HUES48 (cell line): ENCODE measurements around the gene ARHGAP8.
A peak's percentile ranks its signal among the peaks of the same experiment; 100 is the strongest.
"Not testable (repeated sequence)": the region's sequence is repeated elsewhere in the genome, so short reads cannot be mapped to it uniquely, and the experiment has no call there.

Experiments used
- H3K27ac ChIP-seq: one replicate; pipeline ENCODE4 v1.7.0; 2013; ENCODE audit warnings: low read depth, low read length, inconsistent platforms
- H3K27me3 ChIP-seq: 2 replicates; pipeline ENCODE4 v1.6.1; 2013; ENCODE audit warnings: mild to moderate bottlenecking, low read length; ENCODE audit not compliant: control insufficient read depth, insufficient read depth
- H3K36me3 ChIP-seq: 2 replicates; pipeline ENCODE4 v1.6.1; 2013; ENCODE audit warnings: low read length; ENCODE audit not compliant: control insufficient read depth, insufficient read depth
- H3K4me1 ChIP-seq: 2 replicates; pipeline ENCODE4 v1.6.1; 2013; ENCODE audit warnings: mild to moderate bottlenecking, low read length; ENCODE audit not compliant: control insufficient read depth, insufficient read depth
- H3K4me3 ChIP-seq: 2 replicates; pipeline ENCODE4 v1.5.1; 2013; ENCODE audit warnings: mild to moderate bottlenecking, low read depth, low read length
- H3K9ac ChIP-seq: 2 replicates; pipeline ENCODE4 v1.6.1; 2013; ENCODE audit warnings: mild to moderate bottlenecking, low read depth, low read length, moderate library complexity
- H3K9me3 ChIP-seq: 2 replicates; pipeline ENCODE4 v1.6.1; 2013; ENCODE audit warnings: low read length; ENCODE audit not compliant: control insufficient read depth, insufficient read depth

ARHGAP8 gene

DNA sequence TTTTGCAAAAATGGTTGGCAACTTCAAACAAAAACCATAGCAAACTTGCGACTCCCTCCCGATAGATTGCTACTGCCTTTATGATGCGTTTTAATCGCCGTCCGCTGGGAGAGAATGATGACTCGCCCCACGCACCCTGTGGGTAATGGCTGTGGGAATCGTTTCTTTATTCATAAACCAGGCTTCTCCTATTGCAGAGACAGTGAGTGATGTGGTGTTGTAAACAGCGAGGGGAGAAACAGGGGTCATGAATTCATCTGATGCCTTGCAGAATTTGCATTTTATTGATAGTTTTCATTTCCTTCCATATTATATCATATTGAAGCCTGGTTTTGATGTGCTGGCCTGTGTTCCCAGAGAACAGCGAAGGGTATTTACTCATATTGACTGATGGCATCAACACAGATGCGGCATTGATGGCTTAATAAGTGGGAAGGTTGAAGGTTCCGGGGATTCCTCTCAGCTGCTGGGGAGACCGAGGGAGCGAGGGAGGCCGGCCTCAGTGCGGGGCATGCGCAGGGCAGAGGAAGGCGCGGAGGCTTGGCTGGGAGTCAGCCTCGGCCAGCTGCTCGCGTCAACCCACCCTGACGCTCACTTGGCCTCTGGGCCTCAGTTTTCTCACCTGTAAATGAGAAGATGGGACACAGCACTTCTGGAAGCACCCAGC, 41.3 kb downstream of the ARHGAP8 start:
- Histone ChIP-seq H3K4me3 (no peak overlapping the region), H3K4me1 (peaks cover 23% of the 10 kb centered on the region), H3K27me3 (no peaks in the 10 kb centered on the region), H3K9ac (no peak overlapping the region), H3K9me3 (no peaks in the 10 kb centered on the region), H3K27ac (peak overlapping the region; percentile 10), H3K36me3 (no peaks in the 10 kb centered on the region; the same call in 1 of the 2 replicates)

DNA sequence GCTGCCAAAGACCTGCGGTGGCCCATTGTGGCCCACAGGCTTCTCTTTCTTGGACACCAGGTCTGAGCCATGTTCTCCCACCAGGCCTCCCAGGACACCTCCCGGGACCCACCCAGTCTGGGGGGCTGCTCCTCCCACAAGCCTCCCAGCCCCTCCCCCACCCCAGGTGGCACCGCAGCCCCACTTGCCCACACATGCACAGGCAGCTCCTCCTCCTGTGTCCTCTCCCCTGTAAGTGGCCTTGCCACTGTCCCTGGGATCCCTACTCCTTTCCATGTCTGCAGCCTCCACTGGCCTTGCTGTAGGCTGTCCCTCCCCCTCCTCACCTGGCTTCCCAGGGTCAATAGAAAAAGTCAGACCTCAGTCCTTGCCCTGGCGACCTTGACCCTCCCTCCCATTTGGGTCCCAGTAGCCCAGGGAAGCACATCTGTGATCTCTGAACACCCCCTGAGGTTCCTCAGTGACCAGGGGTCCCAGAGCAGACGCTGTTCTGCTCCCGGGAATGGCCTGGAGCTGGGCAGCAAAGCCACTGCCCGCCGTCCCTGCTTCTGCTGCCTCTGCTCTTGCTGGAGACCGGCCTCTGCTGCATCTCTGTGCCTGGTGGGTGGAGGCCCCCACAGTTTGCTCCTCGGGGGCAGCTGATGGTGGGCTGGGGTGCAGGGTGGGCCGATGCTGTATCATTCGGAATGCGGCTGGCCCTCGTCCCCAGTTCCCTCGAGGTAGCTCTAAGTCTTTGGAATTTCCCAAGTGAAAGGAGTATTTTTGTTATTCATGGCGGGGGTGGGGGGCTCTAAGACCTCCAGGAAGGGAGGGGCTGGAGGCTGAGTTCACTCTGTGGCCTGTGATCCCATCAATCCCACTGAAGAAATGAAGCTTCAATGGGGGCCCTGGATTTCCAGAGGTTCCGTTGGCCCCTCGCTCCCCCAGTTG, 43.6 kb downstream of the ARHGAP8 start:
- H3K36me3 ChIP-seq, result no peaks in the 10 kb centered on the region; the same call in 1 of the 2 replicates
- H3K27me3 ChIP-seq, result no peaks in the 10 kb centered on the region
- H3K4me1 ChIP-seq, result peaks cover 23% of the 10 kb centered on the region
- peak overlapping the region; percentile 49; the same call in 1 of the 2 replicates for H3K9ac ChIP-seq
- H3K4me3 ChIP-seq, result peak overlapping the region; percentile 5; the same call in 1 of the 2 replicates
- no peaks in the 10 kb centered on the region for H3K9me3 ChIP-seq
- H3K27ac ChIP-seq, result peak overlapping the region; percentile 85

GRCh38 chr22:44797181-44797725, 44.9 kb downstream of the ARHGAP8 start:
- Histone ChIP-seq H3K9ac (no peak overlapping the region), H3K4me1 (peaks cover 23% of the 10 kb centered on the region), H3K4me3 (no peak overlapping the region), H3K27ac (no peak overlapping the region), H3K36me3 (no peaks in the 10 kb centered on the region; the same call in 1 of the 2 replicates), H3K27me3 (no peaks in the 10 kb centered on the region), H3K9me3 (no peaks in the 10 kb centered on the region)

DNA sequence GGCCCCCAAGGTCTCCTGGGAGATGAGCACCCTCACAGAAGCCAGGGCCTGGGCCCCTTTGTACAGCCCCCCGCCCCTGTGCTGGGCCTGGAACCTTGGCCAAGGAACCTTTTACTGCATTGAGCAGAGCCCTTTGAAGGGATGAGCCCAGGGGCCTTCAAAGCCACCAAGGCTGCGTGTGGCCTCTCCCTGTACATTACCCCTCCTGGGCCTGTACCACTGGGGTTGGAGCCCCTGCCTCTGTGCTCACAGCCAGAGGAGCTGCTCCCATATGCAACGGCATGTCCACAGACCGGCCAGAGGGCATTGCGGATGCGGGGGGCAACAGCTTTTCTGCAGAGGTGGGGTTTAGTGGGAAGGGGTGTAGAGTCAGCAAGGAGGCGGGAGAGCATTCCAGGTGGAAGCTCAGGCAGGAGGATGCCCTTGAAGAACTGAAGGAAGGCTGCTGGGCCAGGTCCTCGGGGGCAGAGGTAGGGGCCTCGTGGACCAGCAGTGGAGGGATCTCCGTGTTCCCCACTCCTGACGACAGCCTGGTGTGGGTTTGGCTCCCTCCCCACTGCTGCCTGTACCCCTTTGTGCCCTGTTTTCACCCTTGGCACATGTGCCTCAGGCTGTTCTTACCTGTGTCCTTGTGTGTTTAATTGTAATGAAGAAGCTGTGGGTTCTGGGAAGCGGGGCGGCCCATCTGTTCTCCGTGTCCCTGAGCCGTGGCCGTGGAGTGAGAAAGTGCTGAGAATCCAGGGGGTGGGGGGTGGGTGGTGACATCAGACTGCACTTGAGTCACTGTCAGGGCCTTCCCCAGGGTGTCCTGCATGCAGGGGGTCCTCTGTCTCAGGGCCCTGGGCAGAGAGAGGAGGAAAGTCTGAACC, 46.9 kb downstream of the ARHGAP8 start:
- Histone ChIP-seq H3K4me1 (peaks cover 23% of the 10 kb centered on the region), H3K9ac (no peak overlapping the region), H3K9me3 (no peaks in the 10 kb centered on the region), H3K27ac (no peak overlapping the region), H3K27me3 (no peaks in the 10 kb centered on the region), H3K4me3 (no peak overlapping the region), H3K36me3 (no peaks in the 10 kb centered on the region; the same call in 1 of the 2 replicates)

DNA sequence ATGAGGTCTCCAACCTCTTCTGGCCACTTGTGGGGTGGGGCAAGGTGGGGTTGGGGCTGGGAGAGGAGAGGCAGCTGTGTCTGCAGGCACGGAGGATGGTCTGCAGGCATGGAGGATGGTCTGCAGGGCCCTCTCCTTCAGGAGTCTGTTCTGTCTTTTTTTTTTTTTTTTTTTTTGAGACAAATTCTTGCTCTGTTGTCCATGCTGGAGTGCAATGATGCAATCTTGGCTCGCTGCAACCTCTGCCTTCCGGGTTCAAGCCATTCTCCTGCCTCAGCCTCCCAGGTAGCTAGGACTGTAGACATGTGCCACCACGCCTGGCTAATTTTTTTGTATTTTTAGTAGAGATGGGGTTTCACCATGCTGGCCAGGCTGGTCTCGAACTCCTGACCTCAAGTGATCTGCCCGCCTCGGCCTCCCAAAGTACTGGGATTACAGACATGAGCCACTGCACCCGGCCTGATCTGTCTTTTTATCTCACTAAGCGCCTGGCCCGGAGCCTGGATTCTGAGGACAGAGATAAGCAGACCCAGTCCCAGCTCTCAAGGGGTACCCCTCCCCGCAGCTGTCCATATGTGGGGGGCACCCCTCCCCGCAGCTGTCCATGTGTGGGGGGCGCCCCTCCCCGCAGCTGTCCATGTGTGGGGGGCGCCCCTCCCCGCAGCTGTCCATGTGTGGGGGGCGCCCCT, 47.7 kb downstream of the ARHGAP8 start:
- H3K36me3 ChIP-seq, H3K4me3 ChIP-seq, H3K9me3 ChIP-seq, H3K9ac ChIP-seq, H3K27me3 ChIP-seq, H3K27ac ChIP-seq: not testable (repeated sequence)
- peaks cover 23% of the 10 kb centered on the region for H3K4me1 ChIP-seq

- Histone ChIP-seq H3K9ac (no peak overlapping the region), H3K9me3 (no peaks in the 10 kb centered on the region), H3K27me3 (no peaks in the 10 kb centered on the region), H3K4me3 (no peak overlapping the region), H3K4me1 (peaks cover 9% of the 10 kb centered on the region), H3K27ac (no peak overlapping the region), H3K36me3 (no peaks in the 10 kb centered on the region; the same call in 1 of the 2 replicates)
These were observed 49.1 kb downstream of the ARHGAP8 start for GRCh38 chr22:44801476-44801875.

DNA sequence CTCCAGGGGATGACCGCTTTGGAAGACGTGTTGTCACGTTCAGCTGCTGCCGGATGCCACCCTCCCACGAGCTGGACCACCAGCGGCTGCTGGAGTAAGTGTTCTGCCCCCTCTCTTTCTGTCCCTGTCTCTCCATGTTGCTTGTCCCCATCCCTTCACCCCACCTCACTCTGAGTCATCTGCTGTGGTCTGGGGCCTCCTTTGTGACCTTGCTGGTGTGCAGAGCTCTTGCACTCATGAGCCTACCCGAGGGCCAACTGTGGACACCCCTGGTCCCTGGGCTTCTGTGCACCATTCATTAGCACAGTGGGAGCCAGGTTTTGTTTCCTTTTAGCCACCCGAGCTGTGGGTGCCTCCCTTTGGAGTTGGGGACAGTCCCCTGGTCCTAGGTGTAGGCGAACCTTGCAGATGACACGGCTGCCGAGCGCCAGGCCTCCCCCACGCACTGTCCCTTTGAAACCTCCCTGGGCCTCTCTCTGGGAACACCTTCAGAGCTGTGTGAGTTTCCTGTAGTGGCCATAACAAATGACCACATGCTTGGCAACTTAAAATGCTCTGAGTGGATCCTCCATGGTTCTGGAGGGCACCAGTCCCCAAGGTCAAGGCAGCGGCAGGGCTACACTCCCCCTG, 49.8 kb downstream of the ARHGAP8 start:
- Histone ChIP-seq H3K27me3 (no peaks in the 10 kb centered on the region), H3K9me3 (no peaks in the 10 kb centered on the region), H3K4me3 (no peak overlapping the region), H3K27ac (no peak overlapping the region), H3K4me1 (peaks cover 6% of the 10 kb centered on the region), H3K36me3 (no peaks in the 10 kb centered on the region; the same call in 1 of the 2 replicates), H3K9ac (no peak overlapping the region)

GRCh38 chr22:44802956-44803355, 50.6 kb downstream of the ARHGAP8 start:
- no peaks in the 10 kb centered on the region for H3K27me3 ChIP-seq
- peaks cover 12% of the 10 kb centered on the region for H3K4me1 ChIP-seq
- no peak overlapping the region for H3K4me3 ChIP-seq
- no peaks in the 10 kb centered on the region for H3K9me3 ChIP-seq
- H3K36me3 ChIP-seq, result no peaks in the 10 kb centered on the region; the same call in 1 of the 2 replicates
- no peak overlapping the region for H3K9ac ChIP-seq
- no peak overlapping the region for H3K27ac ChIP-seq

- H3K9me3 ChIP-seq, result no peaks in the 10 kb centered on the region
These were observed 52.0 kb downstream of the ARHGAP8 start for GRCh38 chr22:44804327-44804726.

More at GRCh38 chr22:44804327-44804726, 52.0 kb downstream of the ARHGAP8 start:
- no peak overlapping the region for H3K4me3 ChIP-seq
- no peak overlapping the region for H3K27ac ChIP-seq
- H3K9ac ChIP-seq, result no peak overlapping the region
- H3K4me1 ChIP-seq, result peaks cover 15% of the 10 kb centered on the region
- H3K36me3 ChIP-seq, result no peaks in the 10 kb centered on the region
- no peaks in the 10 kb centered on the region for H3K27me3 ChIP-seq
